ENCODE data around the gene GDF2. TPM values are rescaled to one million over a fixed set of nuclear protein-coding genes. Genes with fewer than 3 reads are reported as not detected.

GDF2 gene
- total and polyA plus RNA-seq, 5 donors, result 0.14 to 0.26 (median 0.20) TPM

- H3K27me3 ChIP-seq (ENCODE audit: control insufficient read depth, insufficient read depth), result no peaks in the 10 kb centered on the region
- WGBS, result 68% methylated on average over 4 of the region's 4 CpGs
- no peaks in the 10 kb centered on the region for H3K9me3 ChIP-seq (ENCODE audit: control insufficient read depth, low read length)
- intact Hi-C loops (cut with DNase I), result no loop called here
- H3K27ac ChIP-seq (ENCODE audit: low read length), result no peak overlapping the region
- H3K4me3 ChIP-seq (ENCODE audit: low read length), result no peak overlapping the region
- no peaks in the 10 kb centered on the region for H3K4me1 ChIP-seq (ENCODE audit: control insufficient read depth, insufficient read depth, low read length)
- ATAC-seq (no peak), DNase-seq (no peak)
Observed at GRCh38 chr10:47347303-47347675, 25.0 kb downstream of the GDF2 start.

DNA sequence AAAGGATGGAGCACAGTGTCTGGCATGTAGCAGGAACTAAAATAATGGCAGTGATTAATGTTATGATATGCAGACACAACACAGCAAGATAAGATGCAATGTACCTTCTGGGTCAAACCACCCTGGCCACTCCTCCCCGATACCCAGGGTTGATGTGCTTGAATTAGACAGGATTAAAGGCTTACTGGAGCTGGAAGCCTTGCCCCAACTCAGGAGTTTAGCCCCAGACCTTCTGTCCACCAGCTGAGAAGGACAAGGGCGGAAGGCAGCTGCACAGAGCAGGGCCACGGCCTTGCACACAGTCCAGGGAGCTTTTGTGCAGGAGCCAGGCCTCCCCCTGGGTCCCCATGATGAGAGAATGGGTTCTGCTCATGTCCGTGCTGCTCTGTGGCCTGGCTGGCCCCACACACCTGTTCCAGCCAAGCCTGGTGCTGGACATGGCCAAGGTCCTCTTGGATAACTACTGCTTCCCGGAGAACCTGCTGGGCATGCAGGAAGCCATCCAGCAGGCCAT lies 25.9 kb downstream of the GDF2 start, which contains the start of gene RBP3:
TSS of gene RBP3 (plus strand) at position 226 of the 514 bp plus-strand sequence. CDS start at position 348, 122 bp downstream.
- no peaks in the 10 kb centered on the region for H3K27me3 ChIP-seq (ENCODE audit: control insufficient read depth, insufficient read depth)
- no peak within 1 kb of the TSS for H3K4me3 ChIP-seq (ENCODE audit: low read length)
- no peaks in the 10 kb centered on the region for H3K9me3 ChIP-seq (ENCODE audit: control insufficient read depth, low read length)
- no peak within 1 kb of the TSS for H3K27ac ChIP-seq (ENCODE audit: low read length)
- intact Hi-C loops (cut with DNase I), result no loop called here
- WGBS, result 81% methylated on average over 5 of the region's 5 CpGs
- ATAC-seq, result no peak
- DNase-seq, result no peak
- no peaks in the 10 kb centered on the region for H3K4me1 ChIP-seq (ENCODE audit: control insufficient read depth, insufficient read depth, low read length)

- intact Hi-C loops (cut with DNase I), result no loop called here
- H3K9me3 ChIP-seq (ENCODE audit: control insufficient read depth, low read length), result no peaks in the 10 kb centered on the region
- H3K27ac ChIP-seq (ENCODE audit: low read length), result no peak overlapping the region
- WGBS, result 88% methylated on average over 36 of the region's 36 CpGs
- ATAC-seq, result no peak
- DNase-seq, result no peak
- H3K4me3 ChIP-seq (ENCODE audit: low read length), result no peak overlapping the region
- no peaks in the 10 kb centered on the region for H3K4me1 ChIP-seq (ENCODE audit: control insufficient read depth, insufficient read depth, low read length)
- H3K27me3 ChIP-seq (ENCODE audit: control insufficient read depth, insufficient read depth), result no peaks in the 10 kb centered on the region
Observed at GRCh38 chr10:47348661-47349470, 26.6 kb downstream of the GDF2 start.

DNA sequence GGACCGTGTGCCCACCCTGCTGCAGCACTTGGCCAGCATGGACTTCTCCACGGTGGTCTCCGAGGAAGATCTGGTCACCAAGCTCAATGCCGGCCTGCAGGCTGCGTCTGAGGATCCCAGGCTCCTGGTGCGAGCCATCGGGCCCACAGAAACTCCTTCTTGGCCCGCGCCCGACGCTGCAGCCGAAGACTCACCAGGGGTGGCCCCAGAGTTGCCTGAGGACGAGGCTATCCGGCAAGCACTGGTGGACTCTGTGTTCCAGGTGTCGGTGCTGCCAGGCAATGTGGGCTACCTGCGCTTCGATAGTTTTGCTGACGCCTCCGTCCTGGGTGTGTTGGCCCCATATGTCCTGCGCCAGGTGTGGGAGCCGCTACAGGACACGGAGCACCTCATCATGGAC lies 27.3 kb downstream of the GDF2 start:
- DNase-seq, result no peak
- Histone ChIP-seq H3K4me3 (ENCODE audit: low read length) (no peak overlapping the region), H3K27me3 (ENCODE audit: control insufficient read depth, insufficient read depth) (no peaks in the 10 kb centered on the region), H3K9me3 (ENCODE audit: control insufficient read depth, low read length) (no peaks in the 10 kb centered on the region), H3K27ac (ENCODE audit: low read length) (no peak overlapping the region), H3K4me1 (ENCODE audit: control insufficient read depth, insufficient read depth, low read length) (no peaks in the 10 kb centered on the region)
- 93% methylated on average over 22 of the region's 22 CpGs for WGBS
- ATAC-seq, result no peak
- intact Hi-C loops (cut with DNase I), result no loop called here

DNA sequence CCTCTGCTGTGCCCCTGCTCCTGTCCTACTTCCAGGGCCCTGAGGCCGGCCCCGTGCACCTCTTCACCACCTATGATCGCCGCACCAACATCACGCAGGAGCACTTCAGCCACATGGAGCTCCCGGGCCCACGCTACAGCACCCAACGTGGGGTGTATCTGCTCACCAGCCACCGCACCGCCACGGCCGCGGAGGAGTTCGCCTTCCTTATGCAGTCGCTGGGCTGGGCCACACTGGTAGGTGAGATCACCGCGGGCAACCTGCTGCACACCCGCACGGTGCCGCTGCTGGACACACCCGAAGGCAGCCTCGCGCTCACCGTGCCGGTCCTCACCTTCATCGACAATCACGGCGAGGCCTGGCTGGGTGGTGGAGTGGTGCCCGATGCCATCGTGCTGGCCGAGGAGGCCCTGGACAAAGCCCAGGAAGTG lies 27.7 kb downstream of the GDF2 start:
- Histone ChIP-seq H3K4me3 (ENCODE audit: low read length) (no peak overlapping the region), H3K27ac (ENCODE audit: low read length) (no peak overlapping the region), H3K27me3 (ENCODE audit: control insufficient read depth, insufficient read depth) (no peaks in the 10 kb centered on the region), H3K9me3 (ENCODE audit: control insufficient read depth, low read length) (no peaks in the 10 kb centered on the region), H3K4me1 (ENCODE audit: control insufficient read depth, insufficient read depth, low read length) (no peaks in the 10 kb centered on the region)
- WGBS, result 95% methylated on average over 31 of the region's 31 CpGs
- DNase-seq, result no peak
- no peak for ATAC-seq
- intact Hi-C loops (cut with DNase I), result no loop called here

DNA sequence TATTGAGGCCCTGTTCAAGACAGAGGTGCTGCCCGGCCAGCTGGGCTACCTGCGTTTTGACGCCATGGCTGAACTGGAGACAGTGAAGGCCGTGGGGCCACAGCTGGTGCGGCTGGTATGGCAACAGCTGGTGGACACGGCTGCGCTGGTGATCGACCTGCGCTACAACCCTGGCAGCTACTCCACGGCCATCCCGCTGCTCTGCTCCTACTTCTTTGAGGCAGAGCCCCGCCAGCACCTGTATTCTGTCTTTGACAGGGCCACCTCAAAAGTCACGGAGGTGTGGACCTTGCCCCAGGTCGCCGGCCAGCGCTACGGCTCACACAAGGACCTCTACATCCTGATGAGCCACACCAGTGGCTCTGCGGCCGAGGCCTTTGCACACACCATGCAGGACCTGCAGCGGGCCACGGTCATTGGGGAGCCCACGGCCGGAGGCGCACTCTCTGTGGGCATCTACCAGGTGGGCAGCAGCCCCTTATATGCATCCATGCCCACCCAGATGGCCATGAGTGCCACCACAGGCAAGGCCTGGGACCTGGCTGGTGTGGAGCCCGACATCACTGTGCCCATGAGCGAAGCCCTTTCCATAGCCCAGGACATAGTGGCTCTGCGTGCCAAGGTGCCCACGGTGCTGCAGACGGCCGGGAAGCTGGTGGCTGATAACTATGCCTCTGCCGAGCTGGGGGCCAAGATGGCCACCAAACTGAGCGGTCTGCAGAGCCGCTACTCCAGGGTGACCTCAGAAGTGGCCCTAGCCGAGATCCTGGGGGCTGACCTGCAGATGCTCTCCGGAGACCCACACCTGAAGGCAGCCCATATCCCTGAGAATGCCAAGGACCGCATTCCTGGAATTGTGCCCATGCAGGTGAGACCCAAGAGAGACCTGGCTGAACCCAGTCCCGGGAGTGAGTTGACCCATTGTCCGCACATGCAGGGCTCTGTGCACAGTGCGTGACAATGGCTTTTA lies 28.7 kb downstream of the GDF2 start:
- Histone ChIP-seq H3K27ac (ENCODE audit: low read length) (no peak overlapping the region), H3K4me3 (ENCODE audit: low read length) (no peak overlapping the region), H3K27me3 (ENCODE audit: control insufficient read depth, insufficient read depth) (no peaks in the 10 kb centered on the region), H3K9me3 (ENCODE audit: control insufficient read depth, low read length) (no peaks in the 10 kb centered on the region), H3K4me1 (ENCODE audit: control insufficient read depth, insufficient read depth, low read length) (no peaks in the 10 kb centered on the region)
- WGBS, result 93% methylated on average over 39 of the region's 39 CpGs
- DNase-seq (no peak), ATAC-seq (no peak)
- intact Hi-C loops (cut with DNase I), result no loop called here

GRCh38 chr10:47351899-47352815 lies 29.9 kb downstream of the GDF2 start:
- H3K27ac ChIP-seq (ENCODE audit: low read length), result no peak overlapping the region
- H3K9me3 ChIP-seq (ENCODE audit: control insufficient read depth, low read length), result no peaks in the 10 kb centered on the region
- intact Hi-C loops (cut with DNase I), result no loop called here
- ATAC-seq (no peak), DNase-seq (no peak)
- no peak overlapping the region for H3K4me3 ChIP-seq (ENCODE audit: low read length)
- WGBS, result 81% methylated on average over 14 of the region's 14 CpGs
- no peaks in the 10 kb centered on the region for H3K4me1 ChIP-seq (ENCODE audit: control insufficient read depth, insufficient read depth, low read length)
- H3K27me3 ChIP-seq (ENCODE audit: control insufficient read depth, insufficient read depth), result no peaks in the 10 kb centered on the region

DNA sequence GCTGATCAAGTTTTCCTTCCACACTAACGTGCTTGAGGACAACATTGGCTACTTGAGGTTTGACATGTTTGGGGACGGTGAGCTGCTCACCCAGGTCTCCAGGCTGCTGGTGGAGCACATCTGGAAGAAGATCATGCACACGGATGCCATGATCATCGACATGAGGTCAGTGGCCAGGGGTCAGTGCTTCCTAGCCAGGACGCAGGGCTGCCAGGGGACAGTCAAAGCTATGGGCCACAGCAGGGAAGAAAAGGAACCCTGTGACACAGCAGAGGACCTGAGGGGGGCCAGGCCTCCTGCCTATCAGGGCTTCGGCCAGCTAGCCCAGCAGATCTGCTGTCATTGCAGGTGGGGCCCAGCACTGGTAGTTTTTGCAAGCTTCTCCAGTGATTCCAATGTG lies 31.1 kb downstream of the GDF2 start:
- no peak for DNase-seq
- H3K4me1 ChIP-seq (ENCODE audit: control insufficient read depth, insufficient read depth, low read length), result no peaks in the 10 kb centered on the region
- no peak overlapping the region for H3K27ac ChIP-seq (ENCODE audit: low read length)
- no peak overlapping the region for H3K4me3 ChIP-seq (ENCODE audit: low read length)
- intact Hi-C loops (cut with DNase I), result no loop called here
- H3K27me3 ChIP-seq (ENCODE audit: control insufficient read depth, insufficient read depth), result no peaks in the 10 kb centered on the region
- no peak for ATAC-seq
- no peaks in the 10 kb centered on the region for H3K9me3 ChIP-seq (ENCODE audit: control insufficient read depth, low read length)
- 91% methylated on average over 6 of the region's 6 CpGs for WGBS

- Histone ChIP-seq H3K4me1 (ENCODE audit: control insufficient read depth, insufficient read depth, low read length) (no peaks in the 10 kb centered on the region), H3K27ac (ENCODE audit: low read length) (no peak overlapping the region), H3K4me3 (ENCODE audit: low read length) (no peak overlapping the region), H3K27me3 (ENCODE audit: control insufficient read depth, insufficient read depth) (no peaks in the 10 kb centered on the region), H3K9me3 (ENCODE audit: control insufficient read depth, low read length) (no peaks in the 10 kb centered on the region)
- ATAC-seq (no peak), DNase-seq (no peak)
- intact Hi-C loops (cut with DNase I), result no loop called here
- WGBS, result 63% methylated on average over 4 of the region's 4 CpGs
Observed at GRCh38 chr10:47354165-47354564, 31.9 kb downstream of the GDF2 start.

DNA sequence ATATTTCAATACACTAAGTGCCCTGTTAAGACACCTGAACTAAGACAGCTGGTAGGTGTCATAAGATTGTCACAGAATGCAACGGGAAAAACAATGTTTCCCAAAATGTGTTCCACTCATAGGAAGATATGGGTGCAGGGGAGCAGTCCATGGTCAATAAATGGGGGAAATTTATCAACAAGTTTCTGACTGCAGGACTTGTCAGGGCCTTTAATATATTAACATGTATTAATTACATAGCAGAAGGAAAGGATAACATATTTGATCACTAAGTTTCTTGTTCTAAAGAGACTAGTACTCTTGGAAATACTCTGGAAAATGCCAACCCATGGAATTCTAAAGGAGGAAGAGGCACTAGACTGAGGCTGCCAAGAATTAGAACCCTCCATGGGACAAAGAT lies 32.6 kb downstream of the GDF2 start:
- ATAC-seq, result no peak
- no peaks in the 10 kb centered on the region for H3K27me3 ChIP-seq (ENCODE audit: control insufficient read depth, insufficient read depth)
- H3K9me3 ChIP-seq (ENCODE audit: control insufficient read depth, low read length), result no peaks in the 10 kb centered on the region
- WGBS, result 77% methylated on average over 1 of the region's 1 CpG
- H3K4me3 ChIP-seq (ENCODE audit: low read length), result no peak overlapping the region
- H3K4me1 ChIP-seq (ENCODE audit: control insufficient read depth, insufficient read depth, low read length), result no peaks in the 10 kb centered on the region
- H3K27ac ChIP-seq (ENCODE audit: low read length), result no peak overlapping the region
- DNase-seq, result no peak
- intact Hi-C loops (cut with DNase I), result no loop called here

All from right cardiac atrium (tissue), 5 donors.